Neuronal stem cell (in vitro differentiated cells): ENCODE results near the gene PIEZO2.

Experiments
- DNase-seq: peaks from one replicate; pipeline ENCODE4 v3.0.0-alpha.2; 2013; ENCODE audit warnings: low spot score
- H2AFZ ChIP-seq: one replicate; pipeline ENCODE4 v1.6.1; 2013; ENCODE audit warnings: mild to moderate bottlenecking, low read length, inconsistent platforms
- H2AK5ac ChIP-seq: 2 replicates; pipeline ENCODE4 v1.6.1; 2013; ENCODE audit warnings: low read depth, mild to moderate bottlenecking, inconsistent platforms, low read length, moderate library complexity, mixed read lengths
- H2BK120ac ChIP-seq: 2 replicates; pipeline ENCODE4 v1.6.1; 2013; ENCODE audit warnings: low read depth, mild to moderate bottlenecking, inconsistent platforms, low read length, moderate library complexity, mixed read lengths
- H2BK12ac ChIP-seq: one replicate; pipeline ENCODE4 v1.6.1; 2013; ENCODE audit warnings: low read length, inconsistent platforms
- H2BK15ac ChIP-seq: 2 replicates; pipeline ENCODE4 v1.6.1; 2013; ENCODE audit warnings: mild to moderate bottlenecking, low read length, inconsistent platforms, mixed read lengths
- H2BK5ac ChIP-seq: one replicate; pipeline ENCODE4 v1.6.1; 2013; ENCODE audit warnings: inconsistent platforms, mild to moderate bottlenecking, low read length, moderate library complexity
- H3K14ac ChIP-seq: one replicate; pipeline ENCODE4 v1.6.1; 2013; ENCODE audit warnings: low read length, inconsistent platforms
- H3K18ac ChIP-seq: 2 replicates; pipeline ENCODE4 v1.6.1; 2013; ENCODE audit warnings: low read length, inconsistent platforms
- H3K23ac ChIP-seq: 2 replicates; pipeline ENCODE4 v1.6.1; 2013; ENCODE audit warnings: low read depth, mild to moderate bottlenecking, mixed read lengths, low read length, inconsistent platforms; ENCODE audit not compliant: poor library complexity
- H3K27ac ChIP-seq: replicated peaks from 3 replicates; pipeline ENCODE4 v1.5.1; 2013; ENCODE audit warnings: low read length, inconsistent platforms
- H3K27me3 ChIP-seq, 3 experiments: 2 replicates each; pipeline ENCODE4 v1.6.1; 2013; ENCODE audit warnings: low read length in 3 of 3, mild to moderate bottlenecking in 2 of 3, inconsistent platforms in 1 of 3, low read depth in 1 of 3, mixed read lengths in 1 of 3, moderate library complexity in 1 of 3; ENCODE audit not compliant: control insufficient read depth in 3 of 3, insufficient read depth in 3 of 3
- H3K36me3 ChIP-seq, 2 donors: replicated peaks in 1 of 2; 2 replicates each; pipeline ENCODE4 v1.6.1; 2013; ENCODE audit warnings: low read length in 2 of 2; ENCODE audit not compliant: control insufficient read depth in 2 of 2, insufficient read depth in 2 of 2
- H3K4ac ChIP-seq: 2 replicates; pipeline ENCODE4 v1.6.1; 2013; ENCODE audit warnings: inconsistent platforms, mild to moderate bottlenecking, low read length, moderate library complexity
- H3K4me1 ChIP-seq, 2 donors: 1 replicate in 1 of 2; 2 replicates in 1 of 2; pipeline ENCODE4 v1.6.1; 2013; ENCODE audit warnings: low read length in 2 of 2, low read depth in 1 of 2; ENCODE audit not compliant: control insufficient read depth in 2 of 2, insufficient read depth in 1 of 2
- H3K4me2 ChIP-seq: one replicate; pipeline ENCODE4 v1.6.1; 2013; ENCODE audit warnings: mild to moderate bottlenecking, low read length, inconsistent platforms; ENCODE audit not compliant: insufficient read depth, poor library complexity, severe bottlenecking
- H3K4me3 ChIP-seq, 2 donors: 2 replicates each; pipeline ENCODE4 v1.5.1; 2013; ENCODE audit warnings: low read length in 2 of 2, mild to moderate bottlenecking in 2 of 2, inconsistent platforms in 1 of 2, moderate library complexity in 1 of 2
- H3K79me1 ChIP-seq: one replicate; pipeline ENCODE4 v1.6.1; 2013; ENCODE audit warnings: low read depth, mild to moderate bottlenecking, inconsistent platforms, low read length, moderate library complexity
- H3K9ac ChIP-seq: one replicate; pipeline ENCODE4 v1.6.1; 2013; ENCODE audit warnings: mild to moderate bottlenecking, low read depth, low read length, inconsistent platforms; ENCODE audit not compliant: poor library complexity
- H3K9me3 ChIP-seq, 2 donors: replicated peaks in 1 of 2; 2 replicates each; pipeline versions ENCODE3 to v1.6.1; 2013; ENCODE audit warnings: low read length in 2 of 2, mild to moderate bottlenecking in 2 of 2, inconsistent platforms in 1 of 2, low read depth in 1 of 2, mixed read lengths in 1 of 2, moderate library complexity in 1 of 2; ENCODE audit not compliant: control insufficient read depth in 2 of 2, insufficient read depth in 1 of 2
- H4K8ac ChIP-seq: one replicate; pipeline ENCODE4 v1.6.1; 2013; ENCODE audit warnings: low read depth, mild to moderate bottlenecking, inconsistent platforms, low read length, moderate library complexity
- H4K91ac ChIP-seq: one replicate; pipeline ENCODE4 v1.6.1; 2013; ENCODE audit warnings: low read length, low read depth, mild to moderate bottlenecking, inconsistent platforms; ENCODE audit not compliant: poor library complexity
- WGBS, 2 donors: extraction: QIAGEN DNeasy Blood & Tissue Kit; methylation state at CpG; one replicate each; pipeline ENCODE4 v1.1.7; 2013; ENCODE audit warnings: missing lambda C conversion rate in 2 of 2, mixed read lengths in 1 of 2; ENCODE audit not compliant: insufficient read length in 2 of 2, insufficient replicate concordance in 1 of 2; ENCODE audit errors: extremely low coverage in 2 of 2; 5-methylcytosine and 5-hydroxymethylcytosine counted together

PIEZO2 gene

DNA sequence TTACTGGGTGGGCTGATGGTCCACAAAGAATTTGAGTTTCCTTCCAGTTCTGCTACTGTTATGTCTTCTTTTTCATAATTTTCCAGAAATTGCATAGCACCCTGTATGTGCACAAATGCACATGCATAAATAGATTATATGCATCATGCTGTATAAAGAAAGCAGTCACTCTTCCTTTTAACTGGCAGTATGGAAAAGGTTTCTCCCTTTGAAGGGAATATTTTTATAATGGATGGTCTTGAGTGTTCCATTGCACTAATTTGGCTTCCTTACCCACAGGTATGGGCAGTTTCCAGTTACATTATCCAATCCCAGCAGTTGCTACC is 469.1 kb downstream of the PIEZO2 start:
- DNase-seq, result no peak
- H3K4ac ChIP-seq, result no peak overlapping the region
- H2BK12ac ChIP-seq, result no peak overlapping the region
- no peak overlapping the region for H2AFZ ChIP-seq
- no peak overlapping the region for H2BK120ac ChIP-seq
- H3K4me2 ChIP-seq, result no peak overlapping the region
- no peak overlapping the region for H3K9ac ChIP-seq
- no peak overlapping the region for H3K14ac ChIP-seq
- no peaks in the 10 kb centered on the region for H3K79me1 ChIP-seq
- H3K36me3 ChIP-seq, result no peaks in the 10 kb centered on the region
- H3K9me3 ChIP-seq, result no peaks in the 10 kb centered on the region
- H4K91ac ChIP-seq, result no peak overlapping the region
- no peak overlapping the region for H2AK5ac ChIP-seq
- no peaks in the 10 kb centered on the region for H3K27me3 ChIP-seq
- H3K23ac ChIP-seq, result no peak overlapping the region
- no peak overlapping the region for H3K18ac ChIP-seq
- H2BK5ac ChIP-seq, result no peak overlapping the region
- H3K27ac ChIP-seq, result no peak overlapping the region
- no peaks in the 10 kb centered on the region for H3K4me1 ChIP-seq
- H2BK15ac ChIP-seq, result no peak overlapping the region
- no peak overlapping the region for H4K8ac ChIP-seq
- no peak overlapping the region for H3K4me3 ChIP-seq

GRCh38 chr18:10679557-10680270 is 469.7 kb downstream of the PIEZO2 start:
- WGBS, 2 donors, result no CpG with 5 or more reads among the region's 3 CpGs
- no peak overlapping the region for H3K4ac ChIP-seq
- H2BK15ac ChIP-seq, result no peak overlapping the region
- no peak overlapping the region for H2AK5ac ChIP-seq
- H3K27ac ChIP-seq, result no peak overlapping the region
- no peaks in the 10 kb centered on the region for H3K4me1 ChIP-seq
- no peak overlapping the region for H3K4me3 ChIP-seq
- no peak overlapping the region for H2BK5ac ChIP-seq
- DNase-seq, result no peak
- H4K8ac ChIP-seq, result no peak overlapping the region
- H2AFZ ChIP-seq, result no peak overlapping the region
- no peak overlapping the region for H3K18ac ChIP-seq
- H3K23ac ChIP-seq, result no peak overlapping the region
- H3K4me2 ChIP-seq, result no peak overlapping the region
- no peaks in the 10 kb centered on the region for H3K9me3 ChIP-seq
- no peak overlapping the region for H4K91ac ChIP-seq
- H3K79me1 ChIP-seq, result no peaks in the 10 kb centered on the region
- H3K14ac ChIP-seq, result no peak overlapping the region
- no peak overlapping the region for H2BK120ac ChIP-seq
- no peak overlapping the region for H2BK12ac ChIP-seq
- H3K9ac ChIP-seq, result no peak overlapping the region
- H3K36me3 ChIP-seq, result no peaks in the 10 kb centered on the region
- no peaks in the 10 kb centered on the region for H3K27me3 ChIP-seq

- Histone ChIP-seq H2BK5ac (no peak overlapping the region), H3K4ac (no peak overlapping the region), H2AK5ac (no peak overlapping the region), H4K8ac (no peak overlapping the region), H3K9me3 (no peaks in the 10 kb centered on the region), H3K79me1 (no peaks in the 10 kb centered on the region), H2BK12ac (no peak overlapping the region), H3K23ac (no peak overlapping the region), H3K14ac (no peak overlapping the region), H3K36me3 (no peaks in the 10 kb centered on the region), H2AFZ (no peak overlapping the region), H3K27me3 (no peaks in the 10 kb centered on the region), H4K91ac (no peak overlapping the region), H3K27ac (no peak overlapping the region), H3K9ac (no peak overlapping the region), H3K18ac (no peak overlapping the region), H3K4me1 (no peaks in the 10 kb centered on the region), H3K4me3 (no peak overlapping the region), H2BK15ac (no peak overlapping the region), H2BK120ac (no peak overlapping the region), H3K4me2 (no peak overlapping the region)
- WGBS, 2 donors, result no CpG with 5 or more reads among the region's 4 CpGs
- no peak for DNase-seq
These were observed 477.9 kb downstream of the PIEZO2 start for GRCh38 chr18:10671441-10671840.

- H3K14ac ChIP-seq, result no peak overlapping the region
- no peak overlapping the region for H3K18ac ChIP-seq
- no peak overlapping the region for H3K23ac ChIP-seq
- H3K79me1 ChIP-seq, result no peaks in the 10 kb centered on the region
- no peak overlapping the region for H3K9ac ChIP-seq
- H3K36me3 ChIP-seq, result no peaks in the 10 kb centered on the region
- H4K8ac ChIP-seq, result no peak overlapping the region
- no peaks in the 10 kb centered on the region for H3K27me3 ChIP-seq
- no peaks in the 10 kb centered on the region for H3K9me3 ChIP-seq
- H2AK5ac ChIP-seq, result no peak overlapping the region
- no peak overlapping the region for H3K27ac ChIP-seq
- no peak overlapping the region for H2BK15ac ChIP-seq
- no peak overlapping the region for H2BK120ac ChIP-seq
- H3K4me2 ChIP-seq, result no peak overlapping the region
- H2BK5ac ChIP-seq, result no peak overlapping the region
- no peak overlapping the region for H2BK12ac ChIP-seq
- no peak overlapping the region for H3K4ac ChIP-seq
- no CpG with 5 or more reads among the region's 5 CpGs for WGBS, 2 donors
- no peak overlapping the region for H4K91ac ChIP-seq
- no peak for DNase-seq
- H3K4me1 ChIP-seq, result no peaks in the 10 kb centered on the region
- no peak overlapping the region for H2AFZ ChIP-seq
- H3K4me3 ChIP-seq, result no peak overlapping the region
These were observed 478.5 kb downstream of the PIEZO2 start for GRCh38 chr18:10670856-10671255.
